ENCODE results near the gene SCTR.

SCTR gene

DNA sequence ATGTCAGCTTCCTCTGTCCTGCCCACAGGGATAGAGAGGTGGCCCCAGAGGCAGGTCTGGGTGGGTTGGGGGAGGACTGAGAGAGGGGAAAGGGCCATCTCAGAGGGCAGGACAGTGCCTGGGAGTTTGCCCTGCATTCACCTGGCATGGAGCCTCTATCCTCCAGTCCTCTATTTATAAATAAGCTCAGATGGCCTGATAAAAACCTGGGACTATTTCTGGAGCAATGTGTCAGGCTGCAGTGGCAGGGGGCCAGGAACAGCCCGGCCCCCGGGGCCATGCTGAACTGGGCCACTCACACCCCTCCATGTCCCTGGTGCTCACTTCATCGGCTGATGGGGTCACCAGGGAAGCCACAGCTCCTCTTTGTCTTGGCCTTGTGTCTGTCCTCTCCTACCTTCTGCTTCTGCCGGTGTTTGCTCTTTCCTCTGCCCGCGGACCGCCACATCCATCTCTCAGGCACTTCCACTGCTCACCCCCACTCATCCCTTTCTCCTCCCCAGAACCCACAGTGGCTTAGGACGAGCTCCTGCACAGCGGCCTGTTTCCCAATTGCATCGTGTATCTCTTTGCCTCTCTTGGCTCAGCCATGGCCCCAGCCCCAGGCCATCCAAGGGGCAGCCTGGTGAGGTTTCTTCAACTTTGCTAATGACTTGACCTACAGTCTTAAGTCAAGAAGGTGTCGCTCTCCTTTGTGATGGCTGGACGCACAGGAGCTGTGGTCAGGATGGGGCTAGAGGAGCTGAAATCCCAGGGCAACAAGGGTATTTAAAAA lies 38.8 kb downstream of the SCTR start:
- Histone ChIP-seq H3F3A (ENCODE audit: insufficient read depth, low read length) (no peaks in the 10 kb centered on the region), H4K20me1 (ENCODE audit: insufficient read depth, low read length) (no peaks in the 10 kb centered on the region), H3K79me2 (ENCODE audit: low read length) (no peaks in the 10 kb centered on the region), H3K9me3 (replicated peaks; ENCODE audit: insufficient read depth, low read length) (no peaks in the 10 kb centered on the region), H3K27ac (ENCODE audit: low read length) (no peak overlapping the region), H3K4me3 (ENCODE audit: low read length) (no peak overlapping the region), H3K27me3 (replicated peaks; ENCODE audit: insufficient read depth, low read length) (no peaks in the 10 kb centered on the region), H3K4me1 (ENCODE audit: low read length) (no peaks in the 10 kb centered on the region), H3K4me2 (ENCODE audit: low read depth, low read length) (no peak overlapping the region), H2AFZ (ENCODE audit: low read length) (no peak overlapping the region), H3K9me2 (replicated peaks; ENCODE audit: insufficient read depth, low read length) (no peaks in the 10 kb centered on the region), H3K9ac (ENCODE audit: low read length) (no peak overlapping the region), H3K36me3 (replicated peaks; ENCODE audit: insufficient read depth, low read length) (no peaks in the 10 kb centered on the region)
- TF ChIP-seq CTCF (IDR thresholded peaks at IDR 0.05; ENCODE audit: low read length), result no peak
- no peak for TF ChIP-seq EZH2phosphoT487 (IDR thresholded peaks at IDR 0.05; ENCODE audit: low read length)
- TF ChIP-seq EZH2 (optimal IDR thresholded peaks at IDR 0.05; ENCODE audit: low read depth, low read length), result no peak
- DNase-seq, result no peak

GRCh38 chr2:119484834-119485233 lies 39.4 kb downstream of the SCTR start:
- H3F3A ChIP-seq (ENCODE audit: insufficient read depth, low read length), result no peaks in the 10 kb centered on the region
- no peak overlapping the region for H3K27ac ChIP-seq (ENCODE audit: low read length)
- H3K9me2 ChIP-seq (replicated peaks; ENCODE audit: insufficient read depth, low read length), result no peaks in the 10 kb centered on the region
- H2AFZ ChIP-seq (ENCODE audit: low read length), result no peak overlapping the region
- TF ChIP-seq EZH2phosphoT487 (IDR thresholded peaks at IDR 0.05; ENCODE audit: low read length) (no peak), CTCF (IDR thresholded peaks at IDR 0.05; ENCODE audit: low read length) (no peak), EZH2 (optimal IDR thresholded peaks at IDR 0.05; ENCODE audit: low read depth, low read length) (no peak)
- DNase-seq, result no peak
- no peaks in the 10 kb centered on the region for H3K4me1 ChIP-seq (ENCODE audit: low read length)
- no peak overlapping the region for H3K4me2 ChIP-seq (ENCODE audit: low read depth, low read length)
- H3K4me3 ChIP-seq (ENCODE audit: low read length), result no peak overlapping the region
- no peaks in the 10 kb centered on the region for H3K9me3 ChIP-seq (replicated peaks; ENCODE audit: insufficient read depth, low read length)
- H4K20me1 ChIP-seq (ENCODE audit: insufficient read depth, low read length), result no peaks in the 10 kb centered on the region
- H3K79me2 ChIP-seq (ENCODE audit: low read length), result no peaks in the 10 kb centered on the region
- H3K9ac ChIP-seq (ENCODE audit: low read length), result no peak overlapping the region
- no peaks in the 10 kb centered on the region for H3K27me3 ChIP-seq (replicated peaks; ENCODE audit: insufficient read depth, low read length)
- H3K36me3 ChIP-seq (replicated peaks; ENCODE audit: insufficient read depth, low read length), result no peaks in the 10 kb centered on the region

- H3K9me2 ChIP-seq (replicated peaks; ENCODE audit: insufficient read depth, low read length), result no peaks in the 10 kb centered on the region
- no peak overlapping the region for H3K4me3 ChIP-seq (ENCODE audit: low read length)
- H3K9ac ChIP-seq (ENCODE audit: low read length), result no peak overlapping the region
- H3K27me3 ChIP-seq (replicated peaks; ENCODE audit: insufficient read depth, low read length), result no peaks in the 10 kb centered on the region
- no peak overlapping the region for H3K27ac ChIP-seq (ENCODE audit: low read length)
- no peak overlapping the region for H2AFZ ChIP-seq (ENCODE audit: low read length)
- no peaks in the 10 kb centered on the region for H3F3A ChIP-seq (ENCODE audit: insufficient read depth, low read length)
- no peak for DNase-seq
- H3K36me3 ChIP-seq (replicated peaks; ENCODE audit: insufficient read depth, low read length), result no peaks in the 10 kb centered on the region
- H3K4me1 ChIP-seq (ENCODE audit: low read length), result no peaks in the 10 kb centered on the region
- no peak for TF ChIP-seq EZH2phosphoT487 (IDR thresholded peaks at IDR 0.05; ENCODE audit: low read length)
- no peak for TF ChIP-seq CTCF (IDR thresholded peaks at IDR 0.05; ENCODE audit: low read length)
- TF ChIP-seq EZH2 (optimal IDR thresholded peaks at IDR 0.05; ENCODE audit: low read depth, low read length), result no peak
- H3K4me2 ChIP-seq (ENCODE audit: low read depth, low read length), result no peak overlapping the region
- no peaks in the 10 kb centered on the region for H4K20me1 ChIP-seq (ENCODE audit: insufficient read depth, low read length)
- no peaks in the 10 kb centered on the region for H3K79me2 ChIP-seq (ENCODE audit: low read length)
- no peaks in the 10 kb centered on the region for H3K9me3 ChIP-seq (replicated peaks; ENCODE audit: insufficient read depth, low read length)
These were observed 40.2 kb downstream of the SCTR start for GRCh38 chr2:119483896-119484718.
